HFFc6 (cell line): ENCODE results near the gene SWAP70. TPM values are rescaled to one million over a fixed set of nuclear protein-coding genes. Genes with fewer than 3 reads are reported as not detected.
A peak's percentile ranks its signal among the peaks of the same experiment; 100 is the strongest.

Experiments
- DNase-seq: peaks from one replicate; pipeline ENCODE4 v3.0.0-alpha.2; 2018
- H3K27ac Mint-ChIP-seq: 2 replicates; pipeline ENCODE4 v1.8.0; 2020; ENCODE audit warnings: mild to moderate bottlenecking, mixed read lengths
- H3K27me3 Mint-ChIP-seq: 2 replicates; pipeline ENCODE4 v1.8.0; 2021; ENCODE audit warnings: mild to moderate bottlenecking, moderate library complexity, mixed read lengths; ENCODE audit not compliant: insufficient read depth
- H3K36me3 Mint-ChIP-seq: 2 replicates; pipeline ENCODE4 v1.8.0; 2021; ENCODE audit warnings: low read depth, mixed read lengths
- H3K4me1 Mint-ChIP-seq: 2 replicates; pipeline ENCODE4 v1.8.0; 2020; ENCODE audit warnings: low read depth, mixed read lengths
- H3K4me3 Mint-ChIP-seq: 2 replicates; pipeline ENCODE4 v1.8.0; 2020; ENCODE audit warnings: mild to moderate bottlenecking, moderate library complexity, mixed read lengths
- H3K9me3 Mint-ChIP-seq: 2 replicates; pipeline ENCODE4 v1.8.0; 2020; ENCODE audit warnings: mild to moderate bottlenecking, mixed read lengths
- total RNA-seq, 6 experiments: library from RNA; stranded (reverse); fragmentation: NEBNext Ultra II Directional; extraction: Animal tissue kit (Norgen Biotek cat#: 25700); gene quantifications; 2 replicates in 1 of 6; 3 replicates in 5 of 6; pipeline ENCODE4 v1.2.3, GENCODE V29; 2021
- TF ChIP-seq, protein P1 (sequence below): fragments of 200-600 bp; sonication (generic); IDR thresholded peaks from 2 replicates; pipeline ENCODE4 v1.5.0; 2021; ENCODE audit warnings: antibody characterized with exemption, mild to moderate bottlenecking

The SWAP70 gene
- total RNA-seq, 6 experiments from 2014 or later = 32.0 to 44.6 (median 37.0) TPM

DNA sequence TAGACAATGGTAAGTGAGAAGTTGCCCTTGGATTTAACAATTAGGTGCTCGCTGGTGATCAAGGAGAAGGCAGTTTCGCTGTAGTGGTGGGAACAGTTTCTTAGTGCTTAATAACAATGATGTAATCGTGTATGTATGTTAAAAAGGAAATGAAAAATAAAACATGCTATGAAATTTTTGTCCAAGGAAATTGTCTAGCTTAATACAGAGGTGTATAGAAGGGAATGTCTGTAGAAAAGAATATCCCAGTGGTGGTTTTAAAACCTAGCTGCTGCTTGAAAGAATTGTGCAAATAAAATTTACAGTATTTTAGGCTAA is 53.1 kb downstream of the SWAP70 start:
- peaks cover 45% of the 10 kb centered on the region for H3K4me1 Mint-ChIP-seq
- H3K9me3 Mint-ChIP-seq = no peaks in the 10 kb centered on the region; the same call in 1 of the 2 replicates
- H3K4me3 Mint-ChIP-seq = peak overlapping the region; percentile 55
- TF ChIP-seq, protein P1, sequence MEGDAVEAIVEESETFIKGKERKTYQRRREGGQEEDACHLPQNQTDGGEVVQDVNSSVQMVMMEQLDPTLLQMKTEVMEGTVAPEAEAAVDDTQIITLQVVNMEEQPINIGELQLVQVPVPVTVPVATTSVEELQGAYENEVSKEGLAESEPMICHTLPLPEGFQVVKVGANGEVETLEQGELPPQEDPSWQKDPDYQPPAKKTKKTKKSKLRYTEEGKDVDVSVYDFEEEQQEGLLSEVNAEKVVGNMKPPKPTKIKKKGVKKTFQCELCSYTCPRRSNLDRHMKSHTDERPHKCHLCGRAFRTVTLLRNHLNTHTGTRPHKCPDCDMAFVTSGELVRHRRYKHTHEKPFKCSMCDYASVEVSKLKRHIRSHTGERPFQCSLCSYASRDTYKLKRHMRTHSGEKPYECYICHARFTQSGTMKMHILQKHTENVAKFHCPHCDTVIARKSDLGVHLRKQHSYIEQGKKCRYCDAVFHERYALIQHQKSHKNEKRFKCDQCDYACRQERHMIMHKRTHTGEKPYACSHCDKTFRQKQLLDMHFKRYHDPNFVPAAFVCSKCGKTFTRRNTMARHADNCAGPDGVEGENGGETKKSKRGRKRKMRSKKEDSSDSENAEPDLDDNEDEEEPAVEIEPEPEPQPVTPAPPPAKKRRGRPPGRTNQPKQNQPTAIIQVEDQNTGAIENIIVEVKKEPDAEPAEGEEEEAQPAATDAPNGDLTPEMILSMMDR = no peak
- peaks cover 38% of the 10 kb centered on the region for H3K36me3 Mint-ChIP-seq
- no peak for DNase-seq
- H3K27ac Mint-ChIP-seq = peak overlapping the region; percentile 90
- H3K27me3 Mint-ChIP-seq = no peaks in the 10 kb centered on the region

DNA sequence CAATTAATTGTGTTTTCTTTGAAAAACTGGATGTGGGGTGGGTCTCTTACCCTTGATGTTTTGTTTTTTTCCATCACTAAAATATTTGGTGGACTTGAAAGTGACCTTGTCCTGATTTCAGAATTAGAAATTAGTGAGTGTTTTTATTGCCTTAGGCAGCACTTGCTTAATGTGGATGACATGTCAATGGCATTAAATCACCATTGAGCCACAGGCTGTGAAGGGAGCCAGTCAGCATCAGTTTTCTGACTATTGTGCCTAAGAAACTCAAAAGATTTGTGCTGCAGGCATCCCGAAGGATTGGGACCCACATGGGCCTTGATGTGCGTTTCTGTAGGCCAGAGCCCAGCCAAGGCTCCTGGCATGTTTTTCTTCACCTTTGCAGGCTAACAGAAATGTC is 53.8 kb downstream of the SWAP70 start:
- DNase-seq = no peak
- no peak overlapping the region for H3K4me3 Mint-ChIP-seq
- peaks cover 38% of the 10 kb centered on the region for H3K36me3 Mint-ChIP-seq
- H3K27me3 Mint-ChIP-seq = no peaks in the 10 kb centered on the region
- H3K27ac Mint-ChIP-seq = peak overlapping the region; percentile 90; the same call in 1 of the 2 replicates
- TF ChIP-seq, protein P1 = no peak
- H3K4me1 Mint-ChIP-seq = peaks cover 45% of the 10 kb centered on the region
- H3K9me3 Mint-ChIP-seq = no peaks in the 10 kb centered on the region; the same call in 1 of the 2 replicates

DNA sequence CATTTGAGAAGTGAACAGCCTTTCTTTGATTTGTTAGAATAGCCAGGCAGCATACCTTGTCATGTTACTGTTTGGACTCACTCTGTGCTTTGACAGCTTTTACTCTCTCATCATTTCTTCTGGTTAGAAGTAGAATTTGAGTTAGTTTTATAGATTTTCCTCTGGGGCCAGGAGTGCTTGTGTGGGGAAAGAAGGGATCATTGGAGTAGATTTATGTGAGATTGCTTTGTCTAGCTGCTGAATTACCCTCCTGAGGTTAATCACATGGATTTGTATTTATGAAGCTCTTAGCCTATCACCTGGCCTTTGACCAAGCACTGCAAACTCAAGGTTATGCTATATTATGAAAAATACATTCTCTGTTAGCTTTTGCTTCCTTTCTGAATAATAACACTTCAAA is 54.3 kb downstream of the SWAP70 start:
- TF ChIP-seq, protein P1 = no peak
- H3K9me3 Mint-ChIP-seq = no peaks in the 10 kb centered on the region; the same call in 1 of the 2 replicates
- peak overlapping the region; percentile 90; the same call in 1 of the 2 replicates for H3K27ac Mint-ChIP-seq
- DNase-seq = no peak
- peaks cover 48% of the 10 kb centered on the region for H3K4me1 Mint-ChIP-seq
- H3K4me3 Mint-ChIP-seq = no peak overlapping the region
- peaks cover 38% of the 10 kb centered on the region for H3K36me3 Mint-ChIP-seq
- H3K27me3 Mint-ChIP-seq = no peaks in the 10 kb centered on the region

GRCh38 chr11:9719566-9720289 is 55.9 kb downstream of the SWAP70 start:
- Mint-ChIP-seq H3K4me1 (peaks cover 46% of the 10 kb centered on the region), H3K4me3 (no peak overlapping the region), H3K27me3 (no peaks in the 10 kb centered on the region), H3K36me3 (peaks cover 32% of the 10 kb centered on the region), H3K9me3 (no peaks in the 10 kb centered on the region; the same call in 1 of the 2 replicates), H3K27ac (no peak overlapping the region)
- TF ChIP-seq, protein P1 = no peak
- no peak for DNase-seq

DNA sequence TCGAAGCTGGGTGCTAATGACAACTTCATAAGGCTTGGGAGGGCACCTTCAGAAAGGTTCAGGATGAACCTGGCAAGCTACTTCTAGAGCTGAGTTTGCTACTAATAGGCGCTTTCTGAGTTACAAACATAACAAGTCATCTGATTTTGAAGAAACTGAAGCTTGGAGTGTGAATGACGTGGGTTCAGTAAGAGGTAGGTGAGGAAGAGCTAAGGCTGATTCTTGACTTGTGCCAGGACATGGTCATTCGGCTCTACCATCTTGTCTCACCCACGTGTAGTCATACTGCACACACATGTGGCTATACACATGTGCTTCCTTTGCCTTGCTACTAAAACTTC is 56.4 kb downstream of the SWAP70 start:
- H3K9me3 Mint-ChIP-seq = no peaks in the 10 kb centered on the region; the same call in 1 of the 2 replicates
- no peak overlapping the region for H3K27ac Mint-ChIP-seq
- H3K4me3 Mint-ChIP-seq = no peak overlapping the region
- no peak for DNase-seq
- H3K36me3 Mint-ChIP-seq = peaks cover 29% of the 10 kb centered on the region
- H3K4me1 Mint-ChIP-seq = peaks cover 46% of the 10 kb centered on the region
- H3K27me3 Mint-ChIP-seq = no peaks in the 10 kb centered on the region
- TF ChIP-seq, protein P1 = no peak
